ENCODE measurements around the gene SNU13.

Gene SNU13

GRCh38 chr22:41660416-41660815 lies 28.3 kb downstream of the SNU13 start:
- WGBS, 2 donors (ENCODE audit: extremely low coverage in 2 of 2, insufficient read length in 2 of 2, insufficient replicate concordance in 1 of 2): no CpG with 5 or more reads among the region's 3 CpGs
- Histone ChIP-seq H2AK5ac (ENCODE audit: low read depth, low read length) (no peak overlapping the region), H3K27ac (replicated peaks; ENCODE audit: low read length) (no peak overlapping the region), H3K4me3 (ENCODE audit: low read length in 2 of 2) (no peak overlapping the region), H3K4ac (ENCODE audit: low read length) (no peak overlapping the region), H3K9ac (ENCODE audit: low read depth, low read length, poor library complexity) (no peak overlapping the region), H2BK120ac (ENCODE audit: low read depth, low read length) (no peak overlapping the region), H2BK12ac (ENCODE audit: low read length) (no peak overlapping the region), H3K9me3 (replicated peaks in 1 of 2; ENCODE audit: control insufficient read depth in 2 of 2, insufficient read depth in 1 of 2, low read depth in 1 of 2, low read length in 2 of 2) (no peaks in the 10 kb centered on the region), H3K36me3 (replicated peaks in 1 of 2; ENCODE audit: control insufficient read depth in 2 of 2, insufficient read depth in 2 of 2, low read length in 2 of 2) (peaks cover 60 to 100% of the 10 kb centered on the region in 2 donors), H4K91ac (ENCODE audit: low read depth, low read length, poor library complexity) (no peak overlapping the region), H2BK5ac (ENCODE audit: low read length) (no peak overlapping the region), H4K8ac (ENCODE audit: low read depth, low read length) (no peak overlapping the region), H3K4me2 (ENCODE audit: insufficient read depth, low read length, poor library complexity, severe bottlenecking) (no peak overlapping the region), H3K23ac (ENCODE audit: low read depth, low read length, poor library complexity) (no peak overlapping the region), H3K18ac (ENCODE audit: low read length) (no peak overlapping the region), H3K27me3 (ENCODE audit: control insufficient read depth in 3 of 3, insufficient read depth in 3 of 3, low read depth in 1 of 3, low read length in 3 of 3) (no peaks in the 10 kb centered on the region), H3K14ac (ENCODE audit: low read length) (no peak overlapping the region), H3K4me1 (ENCODE audit: control insufficient read depth in 2 of 2, insufficient read depth in 1 of 2, low read depth in 1 of 2, low read length in 2 of 2) (no peaks in the 10 kb centered on the region), H3K79me1 (ENCODE audit: low read depth, low read length) (peaks cover 4% of the 10 kb centered on the region), H2BK15ac (ENCODE audit: low read length) (no peak overlapping the region), H2AFZ (ENCODE audit: low read length) (no peak overlapping the region)
- DNase-seq (ENCODE audit: low spot score): no peak

DNA sequence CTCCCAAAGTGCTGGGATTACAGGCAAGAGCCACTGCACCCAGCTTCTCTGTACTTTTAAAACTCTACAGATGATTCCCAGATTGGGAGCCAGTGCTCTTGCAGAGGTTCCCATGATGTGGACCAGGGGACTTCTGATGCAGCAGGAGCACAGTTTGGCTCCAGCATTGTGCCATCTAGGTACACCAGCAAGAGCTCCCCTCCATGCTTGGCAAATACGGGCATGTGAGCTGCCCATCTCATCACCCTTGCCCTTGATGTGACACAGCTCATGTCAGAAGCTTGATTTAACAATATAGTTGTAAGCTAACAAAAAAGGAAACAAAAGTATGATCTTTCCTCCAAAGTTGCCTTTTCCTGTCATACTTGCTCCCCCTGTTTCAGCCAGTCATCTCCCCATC lies 28.7 kb downstream of the SNU13 start:
- Histone ChIP-seq H2AK5ac (ENCODE audit: low read depth, low read length) (no peak overlapping the region), H2BK15ac (ENCODE audit: low read length) (no peak overlapping the region), H3K9ac (ENCODE audit: low read depth, low read length, poor library complexity) (no peak overlapping the region), H3K23ac (ENCODE audit: low read depth, low read length, poor library complexity) (no peak overlapping the region), H2BK5ac (ENCODE audit: low read length) (no peak overlapping the region), H4K8ac (ENCODE audit: low read depth, low read length) (no peak overlapping the region), H2BK120ac (ENCODE audit: low read depth, low read length) (no peak overlapping the region), H2AFZ (ENCODE audit: low read length) (no peak overlapping the region), H2BK12ac (ENCODE audit: low read length) (no peak overlapping the region), H3K4me3 (ENCODE audit: low read length in 2 of 2) (no peak overlapping the region), H3K4ac (ENCODE audit: low read length) (no peak overlapping the region), H3K27ac (replicated peaks; ENCODE audit: low read length) (no peak overlapping the region), H3K18ac (ENCODE audit: low read length) (no peak overlapping the region), H3K9me3 (replicated peaks in 1 of 2; ENCODE audit: control insufficient read depth in 2 of 2, insufficient read depth in 1 of 2, low read depth in 1 of 2, low read length in 2 of 2) (no peaks in the 10 kb centered on the region), H3K14ac (ENCODE audit: low read length) (no peak overlapping the region), H3K79me1 (ENCODE audit: low read depth, low read length) (peaks cover 4% of the 10 kb centered on the region), H3K36me3 (replicated peaks in 1 of 2; ENCODE audit: control insufficient read depth in 2 of 2, insufficient read depth in 2 of 2, low read length in 2 of 2) (peaks cover 61 to 100% of the 10 kb centered on the region in 2 donors), H3K27me3 (ENCODE audit: control insufficient read depth in 3 of 3, insufficient read depth in 3 of 3, low read depth in 1 of 3, low read length in 3 of 3) (no peaks in the 10 kb centered on the region), H3K4me2 (ENCODE audit: insufficient read depth, low read length, poor library complexity, severe bottlenecking) (no peak overlapping the region), H4K91ac (ENCODE audit: low read depth, low read length, poor library complexity) (no peak overlapping the region), H3K4me1 (ENCODE audit: control insufficient read depth in 2 of 2, insufficient read depth in 1 of 2, low read depth in 1 of 2, low read length in 2 of 2) (no peaks in the 10 kb centered on the region)
- WGBS, 2 donors (ENCODE audit: extremely low coverage in 2 of 2, insufficient read length in 2 of 2, insufficient replicate concordance in 1 of 2): no CpG with 5 or more reads among the region's 1 CpG
- DNase-seq (ENCODE audit: low spot score): no peak

GRCh38 chr22:41658869-41659268 lies 29.8 kb downstream of the SNU13 start:
- no peak overlapping the region for H2BK120ac ChIP-seq (ENCODE audit: low read depth, low read length)
- no peaks in the 10 kb centered on the region for H3K4me1 ChIP-seq (ENCODE audit: control insufficient read depth in 2 of 2, insufficient read depth in 1 of 2, low read depth in 1 of 2, low read length in 2 of 2)
- no peak overlapping the region for H3K4me2 ChIP-seq (ENCODE audit: insufficient read depth, low read length, poor library complexity, severe bottlenecking)
- no CpG with 5 or more reads among the region's 17 CpGs for WGBS, 2 donors (ENCODE audit: extremely low coverage in 2 of 2, insufficient read length in 2 of 2, insufficient replicate concordance in 1 of 2)
- H2BK12ac ChIP-seq (ENCODE audit: low read length): no peak overlapping the region
- H3K79me1 ChIP-seq (ENCODE audit: low read depth, low read length): peaks cover 4% of the 10 kb centered on the region
- no peak overlapping the region for H2AFZ ChIP-seq (ENCODE audit: low read length)
- H3K9me3 ChIP-seq (replicated peaks in 1 of 2; ENCODE audit: control insufficient read depth in 2 of 2, insufficient read depth in 1 of 2, low read depth in 1 of 2, low read length in 2 of 2): no peaks in the 10 kb centered on the region
- H3K14ac ChIP-seq (ENCODE audit: low read length): no peak overlapping the region
- no peak overlapping the region for H3K4me3 ChIP-seq (ENCODE audit: low read length in 2 of 2)
- no peak overlapping the region for H4K91ac ChIP-seq (ENCODE audit: low read depth, low read length, poor library complexity)
- no peak overlapping the region for H2AK5ac ChIP-seq (ENCODE audit: low read depth, low read length)
- no peak overlapping the region for H3K9ac ChIP-seq (ENCODE audit: low read depth, low read length, poor library complexity)
- H2BK15ac ChIP-seq (ENCODE audit: low read length): no peak overlapping the region
- no peak overlapping the region for H3K27ac ChIP-seq (replicated peaks; ENCODE audit: low read length)
- no peak overlapping the region for H3K23ac ChIP-seq (ENCODE audit: low read depth, low read length, poor library complexity)
- H3K36me3 ChIP-seq (replicated peaks in 1 of 2; ENCODE audit: control insufficient read depth in 2 of 2, insufficient read depth in 2 of 2, low read length in 2 of 2): peaks cover 68 to 100% of the 10 kb centered on the region in 2 donors
- H2BK5ac ChIP-seq (ENCODE audit: low read length): no peak overlapping the region
- no peak overlapping the region for H3K4ac ChIP-seq (ENCODE audit: low read length)
- no peaks in the 10 kb centered on the region for H3K27me3 ChIP-seq (ENCODE audit: control insufficient read depth in 3 of 3, insufficient read depth in 3 of 3, low read depth in 1 of 3, low read length in 3 of 3)
- DNase-seq (ENCODE audit: low spot score): no peak
- H4K8ac ChIP-seq (ENCODE audit: low read depth, low read length): no peak overlapping the region
- H3K18ac ChIP-seq (ENCODE audit: low read length): no peak overlapping the region

GRCh38 chr22:41657709-41658108 lies 31.0 kb downstream of the SNU13 start:
- no peaks in the 10 kb centered on the region for H3K4me1 ChIP-seq (ENCODE audit: control insufficient read depth in 2 of 2, insufficient read depth in 1 of 2, low read depth in 1 of 2, low read length in 2 of 2)
- H4K91ac ChIP-seq (ENCODE audit: low read depth, low read length, poor library complexity): no peak overlapping the region
- H3K4ac ChIP-seq (ENCODE audit: low read length): no peak overlapping the region
- H4K8ac ChIP-seq (ENCODE audit: low read depth, low read length): no peak overlapping the region
- no peak overlapping the region for H2AFZ ChIP-seq (ENCODE audit: low read length)
- no peak overlapping the region for H3K18ac ChIP-seq (ENCODE audit: low read length)
- H3K9ac ChIP-seq (ENCODE audit: low read depth, low read length, poor library complexity): no peak overlapping the region
- DNase-seq (ENCODE audit: low spot score): no peak
- H3K27ac ChIP-seq (replicated peaks; ENCODE audit: low read length): no peak overlapping the region
- no peak overlapping the region for H3K14ac ChIP-seq (ENCODE audit: low read length)
- peaks cover 70 to 100% of the 10 kb centered on the region in 2 donors for H3K36me3 ChIP-seq (replicated peaks in 1 of 2; ENCODE audit: control insufficient read depth in 2 of 2, insufficient read depth in 2 of 2, low read length in 2 of 2)
- H3K79me1 ChIP-seq (ENCODE audit: low read depth, low read length): peaks cover 4% of the 10 kb centered on the region
- no peaks in the 10 kb centered on the region for H3K9me3 ChIP-seq (replicated peaks in 1 of 2; ENCODE audit: control insufficient read depth in 2 of 2, insufficient read depth in 1 of 2, low read depth in 1 of 2, low read length in 2 of 2)
- H2BK5ac ChIP-seq (ENCODE audit: low read length): no peak overlapping the region
- no CpG with 5 or more reads among the region's 6 CpGs for WGBS, 2 donors (ENCODE audit: extremely low coverage in 2 of 2, insufficient read length in 2 of 2, insufficient replicate concordance in 1 of 2)
- H2AK5ac ChIP-seq (ENCODE audit: low read depth, low read length): no peak overlapping the region
- no peak overlapping the region for H3K23ac ChIP-seq (ENCODE audit: low read depth, low read length, poor library complexity)
- no peak overlapping the region for H3K4me3 ChIP-seq (ENCODE audit: low read length in 2 of 2)
- H2BK15ac ChIP-seq (ENCODE audit: low read length): no peak overlapping the region
- no peaks in the 10 kb centered on the region for H3K27me3 ChIP-seq (ENCODE audit: control insufficient read depth in 3 of 3, insufficient read depth in 3 of 3, low read depth in 1 of 3, low read length in 3 of 3)
- no peak overlapping the region for H3K4me2 ChIP-seq (ENCODE audit: insufficient read depth, low read length, poor library complexity, severe bottlenecking)
- H2BK120ac ChIP-seq (ENCODE audit: low read depth, low read length): no peak overlapping the region
- H2BK12ac ChIP-seq (ENCODE audit: low read length): no peak overlapping the region
